Esophagus squamous epithelium (tissue), 5 donors: ENCODE data around the gene MAGEA12. TPM values are rescaled to one million over a fixed set of nuclear protein-coding genes. Genes with fewer than 3 reads are reported as not detected.
"Not testable (repeated sequence)": the region's sequence is repeated elsewhere in the genome, so short reads cannot be mapped to it uniquely, and the experiment has no call there.

Source experiments
- DNase-seq: peaks from one replicate; lab custom pipeline; 2025; lab: John Stamatoyannopoulos, UW
- H3K27ac ChIP-seq, 4 donors: fragments of 200-600 bp; sonication (generic); one replicate each; pipeline ENCODE4 v1.5.1; 2016 to 2019; ENCODE audit warnings: mild to moderate bottlenecking in 1 of 4
- H3K27me3 ChIP-seq, 4 donors: fragments of 200-600 bp; sonication (generic); 1 replicate in 3 of 4; 2 replicates in 1 of 4; pipeline versions ENCODE4 v1.5.1 to v1.6.0; 2017 to 2021; ENCODE audit warnings: antibody characterized with exemption in 1 of 4
- H3K36me3 ChIP-seq, 3 donors: fragments of 200-600 bp; sonication (generic); one replicate each; pipeline ENCODE4 v1.5.1; 2016 to 2019
- H3K4me1 ChIP-seq, 3 donors: fragments of 200-600 bp; sonication (generic); one replicate each; pipeline ENCODE4 v1.5.1; 2017 to 2019
- H3K4me3 ChIP-seq, 4 donors: fragments of 200-600 bp; sonication (generic); 1 replicate in 3 of 4; 2 replicates in 1 of 4; pipeline ENCODE4 v1.5.1; 2016 to 2019; ENCODE audit warnings: mild to moderate bottlenecking in 2 of 4, moderate library complexity in 1 of 4
- H3K9me3 ChIP-seq, 3 donors: fragments of 200-600 bp; sonication (generic); one replicate each; pipeline ENCODE4 v1.5.1; 2016 to 2019
- POLR2A ChIP-seq, 4 donors: fragments of 450-650 bp; IDR thresholded peaks; one replicate each; pipeline ENCODE4 v1.6.1; 2017; ENCODE audit warnings: antibody characterized with exemption in 4 of 4, mild to moderate bottlenecking in 4 of 4, moderate library complexity in 3 of 4
- whole genome bisulfite sequencing, 2 donors: methylation state at CpG; one replicate each; pipeline ENCODE4 v1.1.5; 2018; 5-methylcytosine and 5-hydroxymethylcytosine counted together
- intact Hi-C: fragments of 100-400 bp; cut with DNase I; formaldehyde crosslinking; loops from one replicate; pipeline ENCODE4 v1.15.0; 2022
- total RNA-seq, 4 donors: library from RNA; depleted of rRNA; stranded (reverse); fragments of >200 nt; gene quantifications; one replicate each; pipeline ENCODE4 v1.1.0, GENCODE V29; 2016
- TF ChIP-seq, protein P1 (sequence below), 6 experiments: fragments of 450-650 bp in 4 of 6; fragments of 200-600 bp in 2 of 6; sonication (generic) in 2 of 6; IDR thresholded peaks; one replicate each; pipeline ENCODE4 v1.5.1; 2016 to 2019; ENCODE audit warnings: antibody characterized with exemption in 6 of 6, mild to moderate bottlenecking in 4 of 6, moderate library complexity in 4 of 6
- donor health status: DM: yes; HTN: yes; CAD: no.

Gene MAGEA12, protein sequence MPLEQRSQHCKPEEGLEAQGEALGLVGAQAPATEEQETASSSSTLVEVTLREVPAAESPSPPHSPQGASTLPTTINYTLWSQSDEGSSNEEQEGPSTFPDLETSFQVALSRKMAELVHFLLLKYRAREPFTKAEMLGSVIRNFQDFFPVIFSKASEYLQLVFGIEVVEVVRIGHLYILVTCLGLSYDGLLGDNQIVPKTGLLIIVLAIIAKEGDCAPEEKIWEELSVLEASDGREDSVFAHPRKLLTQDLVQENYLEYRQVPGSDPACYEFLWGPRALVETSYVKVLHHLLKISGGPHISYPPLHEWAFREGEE
- not detected for total RNA-seq

DNA sequence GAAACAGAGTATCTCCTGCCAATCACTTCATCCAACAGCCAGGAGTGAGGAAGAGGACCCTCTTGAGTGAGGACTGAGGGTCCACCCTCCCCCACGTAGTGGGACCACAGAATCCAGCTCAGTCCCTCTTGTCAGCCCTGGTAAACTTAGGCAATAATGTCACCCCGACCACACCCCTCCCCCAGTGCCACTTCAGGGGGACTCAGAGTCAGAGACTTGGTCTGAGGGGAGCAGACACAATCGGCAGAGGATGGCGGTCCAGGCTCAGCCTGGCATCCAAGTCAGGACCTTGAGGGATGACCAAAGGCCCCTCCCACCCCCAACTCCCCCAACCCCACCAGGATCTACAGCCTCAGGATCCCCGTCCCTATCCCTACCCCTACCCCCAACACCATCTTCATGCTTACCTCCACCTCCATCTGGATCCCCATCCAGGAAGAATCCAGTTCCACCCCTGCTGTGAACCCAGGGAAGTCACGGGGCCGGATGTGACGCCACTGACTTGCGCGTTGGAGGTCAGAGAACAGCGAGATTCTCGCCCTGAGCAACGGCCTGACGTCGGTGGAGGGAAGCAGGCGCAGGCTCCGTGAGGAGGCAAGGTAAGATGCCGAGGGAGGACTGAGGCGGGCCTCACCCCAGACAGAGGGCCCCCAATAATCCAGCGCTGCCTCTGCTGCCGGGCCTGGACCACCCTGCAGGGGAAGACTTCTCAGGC, at the start of gene MAGEA12, which contains the start of gene CSAG1:
Gene MAGEA12 (plus strand): TSS at position 497 of the 715 bp plus-strand sequence. CDS start 2,405 bp downstream, outside the sequence.
Gene CSAG1 (minus strand): TSS at position 461 of the 715 bp plus-strand sequence. CDS start 1,261 bp downstream, outside the sequence.
- no peak for DNase-seq

GRCh38 chrX:152697952-152698931, 35.3 kb upstream of the MAGEA12 start, which contains the start of gene MAGEA3:
MAGEA3 (plus strand) TSS chrX:152698794; CDS start chrX:152700833, 2,039 bp downstream.
- H3K4me3 ChIP-seq, DNase-seq, intact Hi-C loops, H3K4me1 ChIP-seq, H3K27ac ChIP-seq, H3K36me3 ChIP-seq, H3K9me3 ChIP-seq, H3K27me3 ChIP-seq: not testable (repeated sequence)
- WGBS, 2 donors: no CpG with 5 or more reads among the region's 34 CpGs

More for the DNA sequence above, at the start of gene MAGEA12, which contains the start of gene CSAG1:
- Histone ChIP-seq H3K4me3 (no peak within 1 kb of the TSS), H3K27ac (no peak within 1 kb of the TSS), H3K9me3 (no peaks in the 10 kb centered on the region), H3K36me3 (no peaks in the 10 kb centered on the region), H3K27me3 (no peaks in the 10 kb centered on the region), H3K4me1 (no peaks in the 10 kb centered on the region)
- TF ChIP-seq, protein P1, sequence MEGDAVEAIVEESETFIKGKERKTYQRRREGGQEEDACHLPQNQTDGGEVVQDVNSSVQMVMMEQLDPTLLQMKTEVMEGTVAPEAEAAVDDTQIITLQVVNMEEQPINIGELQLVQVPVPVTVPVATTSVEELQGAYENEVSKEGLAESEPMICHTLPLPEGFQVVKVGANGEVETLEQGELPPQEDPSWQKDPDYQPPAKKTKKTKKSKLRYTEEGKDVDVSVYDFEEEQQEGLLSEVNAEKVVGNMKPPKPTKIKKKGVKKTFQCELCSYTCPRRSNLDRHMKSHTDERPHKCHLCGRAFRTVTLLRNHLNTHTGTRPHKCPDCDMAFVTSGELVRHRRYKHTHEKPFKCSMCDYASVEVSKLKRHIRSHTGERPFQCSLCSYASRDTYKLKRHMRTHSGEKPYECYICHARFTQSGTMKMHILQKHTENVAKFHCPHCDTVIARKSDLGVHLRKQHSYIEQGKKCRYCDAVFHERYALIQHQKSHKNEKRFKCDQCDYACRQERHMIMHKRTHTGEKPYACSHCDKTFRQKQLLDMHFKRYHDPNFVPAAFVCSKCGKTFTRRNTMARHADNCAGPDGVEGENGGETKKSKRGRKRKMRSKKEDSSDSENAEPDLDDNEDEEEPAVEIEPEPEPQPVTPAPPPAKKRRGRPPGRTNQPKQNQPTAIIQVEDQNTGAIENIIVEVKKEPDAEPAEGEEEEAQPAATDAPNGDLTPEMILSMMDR (IDR thresholded peaks at IDR 0.05): no peak
- no peak for TF ChIP-seq POLR2A (IDR thresholded peaks at IDR 0.05)
- 73% methylated on average over 2 of the region's 21 CpGs; no CpG with 5 or more reads in 1 of the 2 donors for WGBS, 2 donors
- intact Hi-C loops: no loop called here

DNA sequence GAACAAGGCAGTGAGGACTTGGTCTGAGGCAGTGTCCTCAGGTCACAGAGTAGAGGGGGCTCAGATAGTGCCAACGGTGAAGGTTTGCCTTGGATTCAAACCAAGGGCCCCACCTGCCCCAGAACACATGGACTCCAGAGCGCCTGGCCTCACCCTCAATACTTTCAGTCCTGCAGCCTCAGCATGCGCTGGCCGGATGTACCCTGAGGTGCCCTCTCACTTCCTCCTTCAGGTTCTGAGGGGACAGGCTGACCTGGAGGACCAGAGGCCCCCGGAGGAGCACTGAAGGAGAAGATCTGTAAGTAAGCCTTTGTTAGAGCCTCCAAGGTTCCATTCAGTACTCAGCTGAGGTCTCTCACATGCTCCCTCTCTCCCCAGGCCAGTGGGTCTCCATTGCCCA, 33.2 kb upstream of the MAGEA12 start:
- DNase-seq, H3K4me1 ChIP-seq, H3K27me3 ChIP-seq, intact Hi-C loops, H3K36me3 ChIP-seq, H3K9me3 ChIP-seq, H3K4me3 ChIP-seq, H3K27ac ChIP-seq: not testable (repeated sequence)
- 80% methylated on average over 1 of the region's 5 CpGs; no CpG with 5 or more reads in 1 of the 2 donors for WGBS, 2 donors

- WGBS, 2 donors: 33% methylated on average over 1 of the region's 7 CpGs; no CpG with 5 or more reads in 1 of the 2 donors
- H3K9me3 ChIP-seq, H3K4me1 ChIP-seq, intact Hi-C loops, H3K4me3 ChIP-seq, H3K36me3 ChIP-seq, H3K27ac ChIP-seq, H3K27me3 ChIP-seq, DNase-seq: not testable (repeated sequence)
Measured at GRCh38 chrX:152706500-152706899, 27.1 kb upstream of the MAGEA12 start.

GRCh38 chrX:152709173-152709572, 24.4 kb upstream of the MAGEA12 start, which contains the start of gene CSAG2:
CSAG2 (minus strand) TSS chrX:152709273; CDS start chrX:152709112, 161 bp downstream.
- WGBS, 2 donors: no CpG with 5 or more reads among the region's 2 CpGs
- H3K4me3 ChIP-seq, H3K27ac ChIP-seq, H3K27me3 ChIP-seq, DNase-seq, H3K36me3 ChIP-seq, intact Hi-C loops, H3K4me1 ChIP-seq, H3K9me3 ChIP-seq: not testable (repeated sequence)

- H3K27ac ChIP-seq, H3K9me3 ChIP-seq, H3K4me1 ChIP-seq, intact Hi-C loops, H3K4me3 ChIP-seq, DNase-seq, H3K27me3 ChIP-seq, H3K36me3 ChIP-seq: not testable (repeated sequence)
- WGBS, 2 donors: no CpG with 5 or more reads among the region's 5 CpGs
Measured at GRCh38 chrX:152713195-152713594, 20.4 kb upstream of the MAGEA12 start.

DNA sequence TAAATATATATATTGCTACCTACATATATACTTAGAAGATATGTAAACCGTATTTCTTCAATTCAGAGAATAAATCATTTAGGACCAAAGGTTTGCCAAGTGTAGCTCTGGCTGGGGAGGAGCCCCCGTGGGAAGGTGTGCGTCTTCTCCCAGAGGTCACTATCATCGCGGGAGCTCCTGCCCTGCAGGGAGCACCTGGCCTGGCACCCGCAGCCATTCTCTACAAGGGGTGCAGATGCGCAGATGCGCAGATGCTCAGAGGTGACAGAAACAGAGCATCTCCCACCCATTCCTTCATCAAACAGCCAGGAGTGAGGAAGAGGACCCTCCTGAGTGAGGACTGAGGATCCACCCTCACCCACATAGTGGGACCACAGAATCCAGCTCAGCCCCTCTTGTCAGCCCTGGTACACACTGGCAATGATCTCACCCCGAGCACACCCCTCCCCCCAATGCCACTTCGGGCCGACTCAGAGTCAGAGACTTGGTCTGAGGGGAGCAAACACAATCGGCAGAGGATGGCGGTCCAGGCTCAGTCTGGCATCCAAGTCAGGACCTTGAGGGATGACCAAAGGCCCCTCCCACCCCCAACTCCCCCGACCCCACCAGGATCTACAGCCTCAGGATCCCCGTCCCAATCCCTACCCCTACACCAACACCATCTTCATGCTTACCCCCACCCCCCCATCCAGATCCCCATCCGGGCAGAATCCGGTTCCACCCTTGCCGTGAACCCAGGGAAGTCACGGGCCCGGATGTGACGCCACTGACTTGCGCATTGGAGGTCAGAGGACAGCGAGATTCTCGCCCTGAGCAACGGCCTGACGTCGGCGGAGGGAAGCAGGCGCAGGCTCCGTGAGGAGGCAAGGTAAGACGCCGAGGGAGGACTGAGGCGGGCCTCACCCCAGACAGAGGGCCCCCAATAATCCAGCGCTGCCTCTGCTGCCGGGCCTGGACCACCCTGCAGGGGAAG, 19.5 kb upstream of the MAGEA12 start, which contains the start of gene MAGEA2B:
Gene MAGEA2B (plus strand): TSS at position 814 of the 973 bp plus-strand sequence. CDS start 2,479 bp downstream, outside the sequence.
- H3K36me3 ChIP-seq, H3K27ac ChIP-seq, H3K27me3 ChIP-seq, H3K4me3 ChIP-seq, DNase-seq, H3K9me3 ChIP-seq, H3K4me1 ChIP-seq, intact Hi-C loops: not testable (repeated sequence)
- no CpG with 5 or more reads among the region's 35 CpGs for WGBS, 2 donors
